ENCODE measurements around the gene KIAA0753.

KIAA0753 gene

GRCh38 chr17:6677158-6677831, 36.8 kb upstream of the KIAA0753 start:
- ChIA-PET POLR2A (no interaction called here), CTCF (interaction anchor here (1.1 to 4.6 kb wide), 4 partner anchors 11 to 166 kb away, joined by 3 to 26 read pairs (median 3); no protein-coding TSS in a partner anchor)
- no peak for TF ChIP-seq CTCF (IDR thresholded peaks at IDR 0.05; ENCODE audit: control extremely low read depth, extremely low read depth, low read depth, missing control alignments)
- no peak for DNase-seq (ENCODE audit: extremely low spot score)

DNA sequence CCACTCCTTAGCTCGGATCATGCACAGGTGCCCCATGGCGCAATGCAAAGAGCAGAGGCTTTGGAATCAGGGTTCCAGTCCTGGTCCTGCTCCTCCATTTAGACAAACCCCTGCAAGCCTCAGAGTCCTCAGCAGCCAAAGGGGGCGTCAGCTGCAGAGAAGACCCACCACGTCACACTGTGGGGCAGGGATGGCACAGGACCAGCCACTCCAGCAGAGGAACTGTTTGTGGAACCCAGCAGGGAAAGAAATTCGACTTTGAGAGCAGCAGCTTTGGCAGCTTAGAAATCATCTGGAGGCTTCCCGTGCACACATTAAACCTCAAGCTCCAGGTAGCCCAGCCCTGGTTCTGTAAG, 36.3 kb upstream of the KIAA0753 start:
- no peak for DNase-seq (ENCODE audit: extremely low spot score)
- POLR2A ChIA-PET: no interaction called here
- CTCF ChIA-PET: interaction anchor here (1.1 to 4.6 kb wide), 4 partner anchors 10 to 166 kb away, joined by 3 to 26 read pairs (median 3); no protein-coding TSS in a partner anchor
- no peak for TF ChIP-seq CTCF (IDR thresholded peaks at IDR 0.05; ENCODE audit: control extremely low read depth, extremely low read depth, low read depth, missing control alignments)

- ChIA-PET CTCF (interaction anchor here (4.6 kb wide), 1 partner anchor 9 kb away, joined by 26 read pairs; no protein-coding TSS in a partner anchor), POLR2A (no interaction called here)
- DNase-seq (ENCODE audit: extremely low spot score): no peak
- no peak for TF ChIP-seq CTCF (IDR thresholded peaks at IDR 0.05; ENCODE audit: control extremely low read depth, extremely low read depth, low read depth, missing control alignments)
Observed at GRCh38 chr17:6675201-6675825, 34.8 kb upstream of the KIAA0753 start.

DNA sequence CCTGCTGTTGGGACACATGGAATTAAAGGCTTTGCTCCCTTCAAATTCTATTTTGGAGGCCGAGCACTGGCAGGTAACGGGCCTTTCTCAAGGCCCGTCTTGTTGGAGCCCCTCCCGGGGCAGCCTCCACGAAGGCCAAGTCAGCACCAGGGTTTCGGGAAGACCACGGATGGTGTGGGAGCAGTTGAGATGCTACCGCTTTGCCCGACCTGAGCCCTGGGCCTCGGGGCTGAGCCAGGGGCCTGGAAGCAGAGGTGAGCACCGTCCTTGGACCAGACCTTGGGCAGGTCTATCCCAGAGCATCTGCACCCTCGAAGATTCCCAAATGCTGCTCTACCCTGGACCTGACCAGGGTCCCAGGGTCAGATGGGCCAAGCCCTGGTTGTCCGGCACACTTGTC, 34.1 kb upstream of the KIAA0753 start:
- TF ChIP-seq CTCF (IDR thresholded peaks at IDR 0.05; ENCODE audit: control extremely low read depth, extremely low read depth, low read depth, missing control alignments): no peak
- ChIA-PET POLR2A (no interaction called here), CTCF (interaction anchor here (4.6 kb wide), 1 partner anchor 8 kb away, joined by 26 read pairs; no protein-coding TSS in a partner anchor)
- no peak for DNase-seq (ENCODE audit: extremely low spot score)

DNA sequence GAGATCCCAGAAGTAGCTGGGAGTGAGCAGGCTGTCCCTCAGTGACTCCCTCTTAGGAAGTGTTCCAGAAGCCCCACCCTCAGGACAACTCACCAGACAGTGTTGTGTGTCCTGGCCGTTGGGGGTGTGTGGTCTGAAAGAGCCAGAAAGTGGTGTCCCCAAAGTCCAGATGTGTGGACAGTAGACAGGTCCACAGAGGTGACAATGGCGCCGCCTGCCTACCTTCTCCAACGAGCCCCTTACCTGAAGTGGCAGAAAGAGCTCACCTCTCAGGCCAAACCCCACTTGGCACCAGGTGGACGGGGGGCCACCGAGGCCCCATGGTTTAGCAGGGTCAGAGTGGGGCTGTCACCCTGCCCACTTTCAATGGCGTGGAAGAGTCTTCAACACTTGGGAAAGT, 30.9 kb upstream of the KIAA0753 start:
- ChIA-PET POLR2A (no interaction called here), CTCF (interaction anchor here (1.6 kb wide), 2 partner anchors 11 to 22 kb away, joined by 4 to 5 read pairs; no protein-coding TSS in a partner anchor)
- DNase-seq (ENCODE audit: extremely low spot score): no peak
- no peak for TF ChIP-seq CTCF (IDR thresholded peaks at IDR 0.05; ENCODE audit: control extremely low read depth, extremely low read depth, low read depth, missing control alignments)

DNA sequence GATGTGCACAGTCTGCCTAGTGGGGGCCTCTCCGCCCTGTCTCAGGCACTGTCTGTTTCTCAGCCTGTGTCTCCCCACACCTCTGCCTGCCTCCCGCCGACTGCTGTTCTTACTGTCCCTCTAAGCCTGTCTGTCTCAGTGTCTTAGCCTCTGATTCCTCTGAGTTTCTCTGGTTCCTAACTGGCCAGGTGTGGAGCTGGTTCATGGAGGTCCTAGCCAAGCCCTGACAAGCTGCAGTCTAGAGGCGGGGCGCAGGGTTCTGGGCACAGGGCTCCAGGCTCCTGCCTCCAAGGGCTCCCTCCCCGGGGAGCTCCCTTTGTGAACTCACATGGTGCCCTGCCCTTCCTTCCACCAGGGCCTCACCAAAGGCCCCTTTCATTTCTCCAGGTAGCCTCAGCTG, 30.5 kb upstream of the KIAA0753 start:
- POLR2A ChIA-PET: no interaction called here
- CTCF ChIA-PET: interaction anchor here (1.1 to 1.6 kb wide), 3 partner anchors 9 to 23 kb away, joined by 3 to 5 read pairs (median 4); no protein-coding TSS in a partner anchor
- DNase-seq (ENCODE audit: extremely low spot score): no peak

More for the DNA sequence above, 30.5 kb upstream of the KIAA0753 start:
- TF ChIP-seq CTCF (IDR thresholded peaks at IDR 0.05; ENCODE audit: control extremely low read depth, extremely low read depth, low read depth, missing control alignments): no peak

All from GM10248 (cell line).